Right ventricle myocardium inferior (tissue), 1 donor: ENCODE measurements around the gene ADA. TPM values are rescaled to one million over a fixed set of nuclear protein-coding genes. Genes with fewer than 3 reads are reported as not detected.
A peak's percentile ranks its signal among the peaks of the same experiment; 100 is the strongest.

Experiments used
- ATAC-seq: fragments of 200-7000 bp; cut with Tn5 transposase; one replicate; pipeline ENCODE4 v1.9.1; 2020; ENCODE audit warnings: mild to moderate bottlenecking, moderate library complexity
- DNase-seq: peaks from one replicate; pipeline ENCODE4 v3.0.0; 2021; ENCODE audit errors: missing footprints
- intact Hi-C: fragments of 100-400 bp; cut with DNase I; formaldehyde crosslinking; loops from one replicate; pipeline ENCODE4 v1.11.0; 2022
- total RNA-seq: library from RNA; stranded (reverse); fragmentation: NEBNext Ultra II Directional; extraction: Animal tissue kit (Norgen Biotek cat#: 25700); gene quantifications from one replicate; pipeline ENCODE4 v1.2.1, GENCODE V29; 2021
- donor health status: DM: no; HTN: yes; CAD: no; lungs with severe emphysema.

Gene ADA
- total RNA-seq, 1 donor from 2014 or later, result 10.7 TPM

GRCh38 chr20:44649976-44650375 is 1.5 kb downstream of the ADA start:
- ATAC-seq, result no peak
- no peak for DNase-seq
- intact Hi-C loops, result loop anchor here (5.0 kb wide), 1 partner anchor 33 kb away; no protein-coding TSS in a partner anchor

- ATAC-seq (no peak), DNase-seq (no peak)
- intact Hi-C loops, result no loop called here
Observed at GRCh38 chr20:44649126-44649525, 2.4 kb downstream of the ADA start.

- intact Hi-C loops, result no loop called here
- ATAC-seq (no peak), DNase-seq (no peak)
Observed at GRCh38 chr20:44648579-44648978, 2.9 kb downstream of the ADA start.

DNA sequence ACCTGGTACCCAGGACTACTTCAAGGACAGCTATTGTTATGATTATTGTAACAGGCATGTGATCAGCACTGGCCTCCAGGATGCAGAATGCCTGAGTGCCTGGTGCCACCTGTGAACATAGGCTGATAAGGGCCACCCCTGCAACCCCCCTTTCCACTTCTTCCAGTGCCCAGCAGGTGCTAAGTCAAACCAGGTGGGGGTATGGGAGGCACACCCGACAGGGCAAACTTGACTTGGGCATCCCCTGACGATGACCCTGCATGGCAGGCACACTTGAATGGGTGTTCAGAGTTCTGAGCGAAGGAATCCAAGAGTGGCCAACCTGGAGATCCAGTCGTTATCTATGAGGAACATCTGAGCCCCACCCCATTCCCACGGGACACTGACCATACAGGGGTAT is 3.4 kb downstream of the ADA start:
- ATAC-seq (no peak), DNase-seq (no peak)
- intact Hi-C loops, result no loop called here

- intact Hi-C loops, result no loop called here
- no peak for ATAC-seq
Observed at GRCh38 chr20:44646641-44647274, 4.7 kb downstream of the ADA start.

DNA sequence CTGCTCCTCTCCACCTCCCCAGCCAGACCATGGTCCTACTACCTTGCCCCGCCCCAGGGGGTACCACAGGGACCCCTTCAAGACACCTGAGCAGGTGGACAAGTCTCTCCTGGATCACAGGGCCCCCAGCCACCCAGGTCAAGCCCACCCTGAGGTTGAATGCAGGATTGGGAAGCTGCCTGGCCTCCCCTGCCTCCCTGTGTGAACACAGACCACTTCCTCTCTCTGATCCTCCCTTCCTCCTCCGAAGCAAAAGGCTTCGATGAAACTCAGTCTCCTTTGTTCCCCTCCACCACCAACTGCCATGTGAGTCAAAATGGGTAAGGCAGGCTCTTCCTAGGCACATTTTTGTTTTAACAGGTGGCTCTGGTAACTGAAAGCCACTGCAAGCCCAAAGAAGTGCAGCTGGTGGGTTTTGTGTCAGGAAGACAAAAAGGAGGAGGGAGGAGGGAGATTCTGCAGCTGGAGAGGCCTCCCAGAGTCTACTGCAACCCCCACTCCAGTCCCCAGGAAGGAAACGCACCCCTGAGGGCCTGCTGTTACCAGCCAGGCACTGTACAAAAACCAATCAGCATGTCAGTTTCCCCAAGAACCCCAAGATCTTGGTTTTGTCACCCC is 5.4 kb downstream of the ADA start:
- no peak for DNase-seq
- no peak for ATAC-seq
- intact Hi-C loops, result no loop called here

More at GRCh38 chr20:44646641-44647274, 4.7 kb downstream of the ADA start:
- no peak for DNase-seq

GRCh38 chr20:44644667-44645131 is 6.8 kb downstream of the ADA start:
- ATAC-seq, result no peak
- intact Hi-C loops, result no loop called here
- DNase-seq, result no peak

GRCh38 chr20:44644230-44644617 is 7.3 kb downstream of the ADA start:
- intact Hi-C loops, result no loop called here
- DNase-seq, result no peak
- ATAC-seq, result no peak

GRCh38 chr20:44643596-44644229 is 7.8 kb downstream of the ADA start:
- peak; percentile 66 for ATAC-seq
- intact Hi-C loops, result no loop called here
- peak; percentile 87 for DNase-seq

DNA sequence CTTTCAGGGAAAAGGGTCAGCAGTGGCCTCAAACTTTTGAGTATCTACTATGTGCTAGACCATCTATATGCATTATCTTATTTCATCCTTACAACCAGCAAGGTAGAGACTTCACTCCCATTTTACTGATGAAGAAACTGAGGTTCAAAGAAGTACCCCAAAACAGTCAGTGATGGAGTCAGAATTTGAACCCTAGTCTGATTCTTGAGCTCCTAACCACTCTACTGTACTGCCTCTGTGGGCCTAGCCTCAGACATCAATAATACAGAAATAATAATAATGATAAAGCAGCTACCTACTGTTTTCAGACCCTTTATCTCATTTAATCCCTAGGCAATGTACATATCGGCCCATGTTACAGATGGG is 8.4 kb downstream of the ADA start:
- intact Hi-C loops, result no loop called here
- ATAC-seq, result no peak
- DNase-seq, result no peak

DNA sequence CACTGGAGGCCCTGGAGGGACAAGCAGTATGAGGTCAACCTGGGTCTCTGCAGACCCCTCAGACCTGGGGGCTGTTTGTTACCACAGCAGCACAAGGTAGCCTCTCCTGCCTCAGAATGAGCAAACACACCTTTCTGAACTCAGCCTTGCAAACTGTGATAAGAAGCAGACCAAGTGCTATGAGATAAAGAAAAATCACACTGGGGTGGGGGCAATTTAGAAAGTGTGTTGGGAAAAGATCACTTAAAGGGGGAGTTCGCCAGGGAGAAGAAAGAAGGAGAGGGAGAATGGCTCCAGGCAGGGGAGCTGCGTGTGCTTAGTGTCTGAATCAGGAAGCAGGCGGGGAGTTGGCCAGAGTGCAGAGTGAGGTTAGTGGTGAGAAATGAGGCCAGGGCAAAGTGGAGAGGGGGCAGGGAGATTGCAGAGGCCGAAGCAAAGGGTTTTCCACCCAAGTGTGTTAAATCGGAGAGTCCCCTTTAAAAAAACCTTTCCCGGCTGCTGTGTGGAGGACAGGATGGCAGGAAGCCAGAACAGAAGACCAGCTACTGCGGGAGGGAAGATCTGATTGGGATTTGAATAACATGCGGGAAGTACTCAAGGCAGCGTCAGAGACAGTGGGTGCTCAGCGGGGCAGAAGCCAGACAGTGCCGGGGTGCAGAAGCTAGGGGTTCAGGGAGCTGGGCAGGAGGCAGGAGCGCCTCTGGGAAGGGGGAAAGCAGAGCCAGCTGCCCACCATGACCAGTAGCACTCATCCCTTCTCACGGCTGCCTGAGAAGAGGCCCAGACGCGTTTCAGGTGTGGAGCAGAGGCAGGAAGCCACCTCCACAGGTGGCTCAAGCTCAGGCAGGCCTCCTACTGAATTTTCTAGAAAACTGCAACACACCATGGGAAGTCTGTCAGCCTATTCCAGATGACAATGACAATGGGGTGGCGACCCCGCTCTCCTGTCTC is 9.0 kb downstream of the ADA start:
- peak; percentile 63 for ATAC-seq
- intact Hi-C loops, result no loop called here
- DNase-seq, result peak; percentile 86

DNA sequence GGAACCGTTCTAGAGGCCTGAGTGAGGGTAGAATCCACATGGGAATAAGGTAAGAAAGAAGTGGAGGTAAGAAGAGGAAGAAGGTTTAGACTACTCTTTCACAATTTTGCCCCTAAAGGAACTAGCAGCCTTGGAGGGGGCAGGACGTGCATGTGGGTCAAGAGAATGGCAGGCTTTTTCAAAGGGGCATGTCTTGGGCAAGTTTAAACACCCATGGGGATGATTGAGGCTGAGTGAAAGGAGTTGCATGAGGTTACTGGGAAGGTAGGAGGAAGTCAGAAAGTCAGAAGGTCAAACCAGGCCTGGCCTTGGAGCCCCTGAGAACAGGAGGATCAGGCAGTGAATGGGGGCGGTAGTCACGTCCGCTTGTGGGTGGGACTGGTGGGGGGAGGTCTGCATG is 10.2 kb downstream of the ADA start:
- ATAC-seq (no peak), DNase-seq (no peak)
- intact Hi-C loops, result no loop called here

DNA sequence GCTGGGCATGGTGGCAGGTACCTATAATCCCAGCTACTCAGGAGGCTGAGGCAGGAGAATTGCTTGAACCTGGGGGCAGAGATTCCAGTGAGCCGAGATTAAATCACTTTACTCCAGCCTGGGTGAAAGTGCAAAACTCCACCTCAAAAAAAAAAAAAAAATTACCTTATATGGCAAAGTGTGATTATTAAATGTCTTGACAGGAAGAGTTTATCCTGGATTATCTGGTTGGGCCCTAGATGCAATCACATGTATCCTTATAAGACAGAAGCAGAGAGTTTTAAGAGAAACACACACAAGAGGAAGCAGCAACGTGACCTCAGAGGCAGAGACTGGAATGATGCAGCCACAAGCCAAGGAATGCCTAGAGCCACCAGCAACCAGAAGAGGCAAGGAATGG is 11.0 kb downstream of the ADA start:
- ATAC-seq, result no peak
- DNase-seq, result no peak
- intact Hi-C loops, result no loop called here

GRCh38 chr20:44637522-44638372 is 13.8 kb downstream of the ADA start:
- DNase-seq, result peak; percentile 93
- ATAC-seq, result peak; percentile 95
- intact Hi-C loops, result no loop called here

- DNase-seq, result peak; percentile 66
- intact Hi-C loops, result no loop called here
- ATAC-seq, result no peak
Observed at GRCh38 chr20:44637042-44637441, 14.5 kb downstream of the ADA start.

- ATAC-seq (no peak), DNase-seq (peak; percentile 43)
- intact Hi-C loops, result no loop called here
Observed at GRCh38 chr20:44635877-44636276, 15.6 kb downstream of the ADA start.

- ATAC-seq (no peak), DNase-seq (peak; percentile 63)
- intact Hi-C loops, result no loop called here
Observed at GRCh38 chr20:44633872-44634600, 17.5 kb downstream of the ADA start.
